GM12891 (cell line): ENCODE data around the gene RNF187.

Experiments used
- PAX5 ChIP-seq: IDR thresholded peaks from 2 replicates; pipeline ENCODE4 v1.6.1; 2011; ENCODE audit warnings: low read length, moderate library complexity, mild to moderate bottlenecking; ENCODE audit not compliant: insufficient read depth, severe bottlenecking
- POLR2A ChIP-seq: IDR thresholded peaks from 2 replicates; pipeline ENCODE4 v1.6.1; 2011; ENCODE audit warnings: low read depth, low read length, control low read depth
- POLR2AphosphoS5 ChIP-seq: IDR thresholded peaks from 2 replicates; pipeline ENCODE4 v1.6.1; 2011; ENCODE audit warnings: low read depth, low read length, control low read depth
- SPI1 ChIP-seq: IDR thresholded peaks from 2 replicates; pipeline ENCODE4 v1.6.1; 2011; ENCODE audit warnings: low read depth, low read length, control low read depth
- TAF1 ChIP-seq: IDR thresholded peaks from 2 replicates; pipeline ENCODE4 v1.6.1; 2011; ENCODE audit warnings: low read depth, low read length, control low read depth

DNA sequence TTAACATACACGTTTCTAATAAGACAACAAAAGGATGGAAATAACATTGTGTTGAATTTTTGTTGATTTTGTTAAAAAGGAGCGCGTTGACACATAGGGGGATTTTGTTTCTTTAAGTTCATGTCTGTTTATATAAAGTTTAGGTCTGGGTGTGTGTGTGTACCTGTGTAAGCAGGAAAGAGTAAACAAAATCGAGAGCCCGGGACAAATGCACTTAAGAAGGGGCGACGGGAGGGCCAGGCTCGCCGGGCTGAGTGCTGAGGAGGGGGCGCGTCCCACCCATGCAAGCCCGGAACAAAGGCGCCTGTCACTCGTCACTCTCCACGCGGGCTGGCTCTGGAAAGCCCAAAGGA lies 41.7 kb upstream of the RNF187 start:
- TF ChIP-seq POLR2A: no peak
- no peak for TF ChIP-seq POLR2AphosphoS5
- TF ChIP-seq PAX5: no peak
- TF ChIP-seq TAF1: no peak
- TF ChIP-seq SPI1: no peak
